Panc1 (cell line): ENCODE data around the gene TTC16. TPM values are rescaled to one million over a fixed set of nuclear protein-coding genes. Genes with fewer than 3 reads are reported as not detected.

Source experiments
- ATAC-seq: fragments of 200-7000 bp; cut with Tn5 transposase; 2 replicates; pipeline ENCODE4 v1.9.1; 2020; ENCODE audit warnings: mild to moderate bottlenecking, moderate library complexity
- BruUV-seq: library from RNA; stranded (reverse); fragments of 400-500 nt; replicated peaks from 2 replicates; lab custom pipeline; 2021; lab: Mats Ljungman, UMichigan
- CTCF ChIA-PET: fragments of 300-600 bp; sonication (Branson Sonifier 250); formaldehyde crosslinking; loops from one replicate; lab custom pipeline; 2022; ENCODE audit warnings: antibody characterized with exemption; lab: Charles Lee
- POLR2A ChIA-PET: fragments of 300-600 bp; sonication (Branson Sonifier 250); formaldehyde crosslinking; loops from one replicate; lab custom pipeline; 2022; ENCODE audit warnings: antibody characterized with exemption; lab: Charles Lee
- DNase-seq: peaks from one replicate; pipeline ENCODE4 v3.0.0-alpha.2; 2010; ENCODE audit warnings: low read depth, low spot score
- H3K27ac ChIP-seq: 2 replicates; pipeline ENCODE4 v1.5.1; 2011; ENCODE audit warnings: mild to moderate bottlenecking, low read length, inconsistent platforms
- H3K27me3 ChIP-seq: fragments of 200-500 bp; sonication (Bioruptor generic); 2 replicates; pipeline ENCODE4 v1.6.0; 2014; ENCODE audit warnings: low read length, inconsistent platforms; ENCODE audit not compliant: control insufficient read depth, insufficient read depth
- H3K36me3 ChIP-seq: fragments of 200-500 bp; sonication (Bioruptor generic); 2 replicates; pipeline ENCODE4 v1.5.1; 2014; ENCODE audit warnings: inconsistent platforms, mild to moderate bottlenecking, low read length, moderate library complexity; ENCODE audit not compliant: control insufficient read depth, insufficient read depth
- H3K4me1 ChIP-seq: 2 replicates; pipeline ENCODE4 v1.5.1; 2011; ENCODE audit warnings: inconsistent platforms, mild to moderate bottlenecking, low read length, moderate library complexity; ENCODE audit not compliant: control insufficient read depth, insufficient read depth
- H3K4me3 ChIP-seq, 2 experiments: 2 replicates each; pipeline ENCODE4 v1.5.1; 2011 to 2012; ENCODE audit warnings: low read depth in 2 of 2, low read length in 2 of 2, mild to moderate bottlenecking in 2 of 2, inconsistent platforms in 1 of 2, moderate library complexity in 1 of 2
- H3K9me3 ChIP-seq: fragments of 200-500 bp; sonication (Bioruptor generic); 2 replicates; pipeline ENCODE4 v1.5.1; 2014; ENCODE audit warnings: low read depth, mild to moderate bottlenecking, inconsistent platforms, low read length, moderate library complexity; ENCODE audit not compliant: control insufficient read depth, insufficient read depth
- CTCF ChIP-seq: fragments of 450-650 bp; IDR thresholded peaks from 2 replicates; pipeline ENCODE4 v1.5.1; 2017; ENCODE audit warnings: mild to moderate bottlenecking
- POLR2AphosphoS5 ChIP-seq: IDR thresholded peaks from 2 replicates; pipeline ENCODE4 v1.6.1; 2012; ENCODE audit warnings: mild to moderate bottlenecking, low read depth, low read length, moderate library complexity
- REST ChIP-seq, 2 experiments: IDR thresholded peaks; 2 replicates each; pipeline ENCODE4 v1.6.1; 2011 to 2012; ENCODE audit warnings: low read depth in 2 of 2, control low read depth in 1 of 2, low read length in 1 of 2, mild to moderate bottlenecking in 1 of 2, moderate library complexity in 1 of 2; ENCODE audit not compliant: insufficient read depth in 1 of 2
- SIN3A ChIP-seq: IDR thresholded peaks from 2 replicates; pipeline ENCODE4 v1.6.1; 2012; ENCODE audit warnings: low read depth, mild to moderate bottlenecking, low read length, moderate library complexity, borderline replicate concordance; ENCODE audit not compliant: insufficient read depth
- TCF7L2 ChIP-seq: IDR thresholded peaks from 2 replicates; pipeline ENCODE4 v1.6.1; 2011; ENCODE audit warnings: mild to moderate bottlenecking, low read depth, low read length, inconsistent platforms
- in situ Hi-C: cut with HindIII; loops from 2 replicates; pipeline ENCODE4 v1.10.0; 2016; ENCODE audit warnings: low sequenced_read_pairs, low pct_unique_long_range_greater_than_20kb
- intact Hi-C: fragments of 100-400 bp; cut with micrococcal nuclease; formaldehyde crosslinking; loops from one replicate; pipeline ENCODE4 v1.10.0; 2022; ENCODE audit not compliant: unreplicated experiment
- total RNA-seq: library from RNA; stranded (reverse); gene quantifications from one replicate; pipeline ENCODE4 v1.2.1, GENCODE V29; 2021; ENCODE audit not compliant: unreplicated experiment

The TTC16 gene
- total RNA-seq, 1 experiment from 2014 or later, result 0.05 TPM

GRCh38 chr9:127753622-127754021 is 37.7 kb downstream of the TTC16 start:
- TF ChIP-seq TCF7L2, result no peak
- TF ChIP-seq POLR2AphosphoS5, result no peak
- TF ChIP-seq CTCF, result no peak
- no peak for TF ChIP-seq REST (IDR thresholded peaks at IDR 0.05; ENCODE audit: insufficient read depth in 1 of 2, low read depth in 2 of 2, low read length in 1 of 2)
- no peak for TF ChIP-seq SIN3A
- H3K4me3 ChIP-seq, result no peak overlapping the region
- POLR2A ChIA-PET, result no interaction called here

GRCh38 chr9:127754099-127755060 is 38.5 kb downstream of the TTC16 start:
- intact Hi-C loops, result no loop called here
- ChIA-PET POLR2A (no interaction called here), CTCF (no interaction called here)
- ATAC-seq (peak; percentile 68), DNase-seq (no peak)
- Histone ChIP-seq H3K9me3 (no peaks in the 10 kb centered on the region), H3K4me3 (peak overlapping the region; percentile 13 to 16; a peak in 3 of 4 replicates), H3K4me1 (no peaks in the 10 kb centered on the region), H3K27ac (no peak overlapping the region), H3K36me3 (no peaks in the 10 kb centered on the region), H3K27me3 (peaks cover 2% of the 10 kb centered on the region; the same call in 1 of the 2 replicates)
- BruUV-seq, result no TSS peak
- in situ Hi-C loops, result no loop called here
- TF ChIP-seq SIN3A, result no peak
- no peak for TF ChIP-seq CTCF
- TF ChIP-seq POLR2AphosphoS5, result no peak
- no peak for TF ChIP-seq REST (IDR thresholded peaks at IDR 0.05; ENCODE audit: insufficient read depth in 1 of 2, low read depth in 2 of 2, low read length in 1 of 2)
- no peak for TF ChIP-seq TCF7L2

More at GRCh38 chr9:127753622-127754021, 37.7 kb downstream of the TTC16 start:
- Histone ChIP-seq H3K4me1 (no peaks in the 10 kb centered on the region), H3K36me3 (no peaks in the 10 kb centered on the region), H3K27ac (no peak overlapping the region), H3K9me3 (no peaks in the 10 kb centered on the region), H3K27me3 (peaks cover 2% of the 10 kb centered on the region; the same call in 1 of the 2 replicates)
- CTCF ChIA-PET, result no interaction called here
- intact Hi-C loops (no loop called here), in situ Hi-C loops (no loop called here)
- ATAC-seq (no peak), DNase-seq (no peak)
- no TSS peak for BruUV-seq
